Spinal cord (tissue), 10 donors: Measurements from ENCODE around the gene ATP5MC2. TPM values are rescaled to one million over a fixed set of nuclear protein-coding genes. Genes with fewer than 3 reads are reported as not detected.
A peak's percentile ranks its signal among the peaks of the same experiment; 100 is the strongest.
"Not testable (repeated sequence)": the region's sequence is repeated elsewhere in the genome, so short reads cannot be mapped to it uniquely, and the experiment has no call there.

Source experiments
- DNase-seq, 6 donors: peaks; one replicate each; pipeline versions ENCODE4 v3.0.0 to v3.0.0-alpha.2; 2013 to 2015; ENCODE audit warnings: low spot score in 6 of 6, low read depth in 4 of 6
- H3K27ac ChIP-seq: one replicate; pipeline ENCODE4 v1.5.1; 2013; ENCODE audit warnings: low read depth, low read length, control low read depth
- H3K27me3 ChIP-seq: one replicate; pipeline ENCODE4 v1.6.1; 2013; ENCODE audit warnings: low read length; ENCODE audit not compliant: control insufficient read depth, insufficient read depth
- H3K36me3 ChIP-seq: one replicate; pipeline ENCODE4 v1.6.1; 2013; ENCODE audit warnings: low read length; ENCODE audit not compliant: control insufficient read depth, insufficient read depth
- H3K4me1 ChIP-seq: one replicate; pipeline ENCODE4 v1.6.1; 2013; ENCODE audit warnings: low read length; ENCODE audit not compliant: control insufficient read depth, insufficient read depth
- H3K4me3 ChIP-seq: one replicate; pipeline ENCODE4 v1.5.1; 2013; ENCODE audit warnings: low read depth, low read length, control low read depth
- H3K9me3 ChIP-seq: one replicate; pipeline ENCODE4 v1.6.1; 2013; ENCODE audit warnings: low read length; ENCODE audit not compliant: control insufficient read depth, insufficient read depth
- WGBS: methylation state at CpG from one replicate; pipeline ENCODE4 v1.1.5; 2013; ENCODE audit warnings: missing lambda C conversion rate; ENCODE audit not compliant: insufficient coverage; 5-methylcytosine and 5-hydroxymethylcytosine counted together
- polyA plus RNA-seq, 2 donors: library from polyadenylated mRNA; unstranded; fragments of 120-200 nt; gene quantifications; one replicate each; pipeline ENCODE4 v1.2.1, GENCODE V29; 2013; ENCODE audit not compliant: insufficient read length in 2 of 2
- total RNA-seq, 2 donors: library from RNA; depleted of rRNA in 1 of 2; stranded (reverse); fragments of 120-200 nt in 1 of 2; fragments of >200 nt in 1 of 2; gene quantifications; one replicate each; pipeline versions ENCODE4 v1.2.3 to v1.2.4, GENCODE V29; 2013 to 2014
- donor health status: healthy.

ATP5MC2 gene
- total and polyA plus RNA-seq, 4 donors, result 65.8 to 387 (median 298) TPM

DNA sequence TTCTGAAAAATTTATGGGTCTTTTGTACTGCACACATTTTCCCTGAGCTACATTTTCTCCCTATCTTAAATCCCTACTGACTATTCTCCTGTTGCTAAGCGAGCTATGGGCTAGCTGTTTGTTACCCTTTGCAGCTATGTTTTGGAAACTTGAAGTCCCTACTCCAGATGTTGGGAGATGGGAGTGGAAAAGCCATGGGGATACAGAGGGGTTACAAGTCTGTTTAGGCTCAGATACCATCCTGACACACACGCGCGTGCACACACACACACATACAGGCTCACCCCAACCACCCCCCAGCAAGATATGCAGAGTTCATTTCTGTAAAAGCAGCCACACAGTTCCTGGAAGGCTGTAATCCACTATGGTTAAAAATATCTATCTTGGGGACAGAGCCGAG lies 15.8 kb downstream of the ATP5MC2 start:
- DNase-seq, result peak in 3 of 6 donors; percentile 3 to 50 (median 7)
- H3K27ac ChIP-seq, result peak overlapping the region; percentile 93
- H3K9me3 ChIP-seq, result no peaks in the 10 kb centered on the region
- no peaks in the 10 kb centered on the region for H3K27me3 ChIP-seq
- no peak overlapping the region for H3K4me3 ChIP-seq
- peaks cover 25% of the 10 kb centered on the region for H3K36me3 ChIP-seq
- no CpG with 5 or more reads among the region's 5 CpGs for WGBS
- peaks cover 11% of the 10 kb centered on the region for H3K4me1 ChIP-seq

DNA sequence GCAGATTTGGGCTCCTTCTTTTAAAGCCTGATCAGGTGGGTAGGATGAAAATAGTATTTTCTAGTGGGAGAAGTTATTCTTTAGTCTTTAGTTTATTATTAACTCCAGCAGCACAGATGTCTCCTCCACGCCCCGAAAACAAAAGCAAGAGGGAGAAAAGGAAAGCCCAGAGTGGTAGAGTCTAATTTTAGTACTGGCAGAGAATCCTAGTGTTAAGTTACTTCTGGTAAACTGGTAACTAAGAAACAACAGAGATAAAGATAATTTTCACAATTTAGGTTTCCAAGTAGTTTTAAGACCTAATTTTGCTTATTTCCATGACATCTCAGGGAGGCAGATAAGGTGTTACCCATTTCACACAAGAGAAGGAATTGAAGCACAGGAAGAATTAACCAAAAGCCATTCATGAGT lies 16.3 kb downstream of the ATP5MC2 start:
- no peaks in the 10 kb centered on the region for H3K27me3 ChIP-seq
- no CpG with 5 or more reads among the region's 2 CpGs for WGBS
- DNase-seq, result peak in 2 of 6 donors; percentile 3 to 4
- H3K4me1 ChIP-seq, result peaks cover 11% of the 10 kb centered on the region
- no peak overlapping the region for H3K4me3 ChIP-seq
- no peaks in the 10 kb centered on the region for H3K9me3 ChIP-seq
- peak overlapping the region; percentile 93 for H3K27ac ChIP-seq
- peaks cover 20% of the 10 kb centered on the region for H3K36me3 ChIP-seq

DNA sequence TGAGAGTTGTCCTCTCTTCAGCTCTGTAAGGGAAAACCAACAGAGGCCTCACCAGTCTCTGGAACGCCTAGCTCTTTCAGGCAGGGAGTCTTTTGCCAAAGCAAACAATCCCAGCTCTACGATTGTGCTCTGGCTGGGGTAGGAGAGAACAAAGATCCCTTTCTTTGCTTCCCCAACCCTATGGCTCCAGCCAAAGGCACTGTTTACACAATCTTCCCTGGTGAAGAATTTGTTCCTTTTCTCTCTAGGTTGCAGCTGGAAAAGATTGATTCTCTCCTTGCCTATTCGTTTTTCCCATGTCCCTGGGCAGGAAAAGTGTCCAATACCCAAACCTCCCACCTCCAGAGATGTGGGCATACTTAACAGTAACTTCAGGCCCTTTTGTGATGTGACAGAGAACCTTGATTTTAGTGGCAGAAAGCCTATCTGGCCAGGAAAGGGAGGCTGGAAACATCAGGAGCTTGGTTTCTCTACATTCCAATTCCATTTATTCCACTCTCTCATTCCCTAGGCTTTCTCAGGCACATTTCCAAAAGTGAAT lies 16.8 kb downstream of the ATP5MC2 start:
- Histone ChIP-seq H3K9me3 (no peaks in the 10 kb centered on the region), H3K27me3 (no peaks in the 10 kb centered on the region), H3K4me1 (peaks cover 11% of the 10 kb centered on the region), H3K27ac (peak overlapping the region; percentile 93), H3K4me3 (no peak overlapping the region), H3K36me3 (peaks cover 15% of the 10 kb centered on the region)
- WGBS, result 20% methylated on average over 1 of the region's 3 CpGs
- peak in 5 of 6 donors; percentile 55 to 92 (median 67) for DNase-seq

DNA sequence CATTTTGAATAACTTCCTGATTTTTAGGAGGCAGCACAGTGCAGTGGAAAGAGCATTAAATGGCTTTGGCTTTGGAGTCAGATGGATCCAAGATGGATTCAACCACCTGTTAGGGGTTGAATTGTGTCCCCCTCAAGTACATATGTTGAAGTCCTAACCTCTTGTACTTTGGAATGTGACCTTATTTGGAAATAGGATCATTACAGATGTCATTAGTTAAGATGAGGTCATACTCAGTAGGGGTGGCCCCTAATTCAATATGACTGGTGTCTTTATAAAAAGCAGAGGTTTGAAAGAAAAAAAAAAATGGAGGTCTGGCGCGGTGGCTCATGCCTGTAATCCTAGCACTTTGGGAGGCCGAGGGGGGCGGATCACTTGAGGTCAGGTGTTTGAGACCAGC lies 18.8 kb downstream of the ATP5MC2 start:
- peaks cover 11% of the 10 kb centered on the region for H3K4me1 ChIP-seq
- H3K36me3 ChIP-seq, result peaks cover 3% of the 10 kb centered on the region
- H3K27me3 ChIP-seq, result no peaks in the 10 kb centered on the region
- no peak overlapping the region for H3K4me3 ChIP-seq
- WGBS, result no CpG with 5 or more reads among the region's 4 CpGs
- no peaks in the 10 kb centered on the region for H3K9me3 ChIP-seq
- DNase-seq, result no peak
- H3K27ac ChIP-seq, result no peak overlapping the region

DNA sequence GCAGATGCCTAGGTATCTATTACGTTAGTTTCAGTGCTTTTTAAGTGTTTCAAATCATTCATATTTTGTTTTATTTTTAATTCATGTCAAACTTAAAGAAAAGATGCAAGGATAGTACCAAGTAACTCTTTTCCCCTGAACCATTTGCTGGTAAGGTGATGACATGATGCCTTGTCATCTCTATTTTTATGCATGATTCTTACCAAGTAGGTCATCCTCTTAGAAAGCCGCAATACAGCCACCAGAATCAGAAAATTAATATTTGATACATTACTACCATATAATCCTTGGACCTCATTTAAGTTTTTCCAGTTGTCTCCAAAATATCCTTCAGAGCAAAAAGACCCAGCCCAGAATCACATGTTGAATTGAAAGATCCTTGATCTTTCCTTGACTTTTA lies 22.3 kb downstream of the ATP5MC2 start:
- Histone ChIP-seq H3K9me3 (no peaks in the 10 kb centered on the region), H3K27ac (no peak overlapping the region), H3K4me1 (peaks cover 3% of the 10 kb centered on the region), H3K36me3 (no peaks in the 10 kb centered on the region), H3K27me3 (no peaks in the 10 kb centered on the region), H3K4me3 (no peak overlapping the region)
- DNase-seq, result no peak
- no CpG with 5 or more reads among the region's 2 CpGs for WGBS

DNA sequence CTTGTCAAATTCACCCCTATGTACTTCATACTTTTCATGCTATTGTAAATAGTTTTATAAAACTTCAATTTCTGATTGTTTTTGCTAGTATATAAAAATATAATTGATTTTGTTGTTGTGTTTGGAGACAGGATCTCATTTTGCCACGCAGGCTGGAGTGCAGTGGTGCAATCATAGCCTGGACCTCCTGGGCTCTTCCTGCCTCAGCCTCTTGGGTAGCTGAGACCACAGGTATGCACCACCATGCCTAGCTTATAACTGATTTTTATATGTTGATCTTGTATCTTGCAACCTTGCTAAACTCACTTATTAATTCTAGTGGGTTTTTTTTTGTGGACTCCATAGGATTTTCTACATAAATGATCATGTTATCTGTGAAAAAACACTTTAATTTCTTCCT lies 23.5 kb downstream of the ATP5MC2 start:
- no peaks in the 10 kb centered on the region for H3K36me3 ChIP-seq
- no CpG with 5 or more reads among the region's 1 CpG for WGBS
- no peaks in the 10 kb centered on the region for H3K27me3 ChIP-seq
- no peak for DNase-seq
- no peak overlapping the region for H3K27ac ChIP-seq
- peaks cover 3% of the 10 kb centered on the region for H3K4me1 ChIP-seq
- H3K9me3 ChIP-seq, result no peaks in the 10 kb centered on the region
- no peak overlapping the region for H3K4me3 ChIP-seq

DNA sequence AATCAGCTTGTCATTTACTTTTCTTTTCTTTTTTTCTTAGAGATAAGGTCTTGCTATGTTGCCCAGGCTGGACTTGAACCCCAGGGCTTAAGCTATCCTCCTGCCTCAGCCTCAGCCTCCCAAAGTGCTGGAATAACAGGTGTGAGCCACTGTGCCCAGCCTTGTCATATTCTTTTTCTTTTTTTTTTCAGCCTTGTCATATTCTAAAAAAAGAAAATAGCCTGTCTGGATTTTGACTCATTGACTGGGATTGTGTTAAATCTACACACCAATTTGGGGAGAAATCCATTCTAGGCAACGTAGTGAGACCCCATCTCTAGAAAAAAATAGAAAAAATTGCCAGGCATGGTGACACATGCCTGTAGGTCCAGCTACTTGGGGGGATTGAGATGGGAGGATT lies 24.1 kb downstream of the ATP5MC2 start:
- Histone ChIP-seq H3K9me3 (no peaks in the 10 kb centered on the region), H3K27ac (no peak overlapping the region), H3K4me3 (no peak overlapping the region), H3K27me3 (no peaks in the 10 kb centered on the region), H3K4me1 (peaks cover 3% of the 10 kb centered on the region), H3K36me3 (no peaks in the 10 kb centered on the region)
- no CpG with 5 or more reads among the region's 1 CpG for WGBS
- no peak for DNase-seq

DNA sequence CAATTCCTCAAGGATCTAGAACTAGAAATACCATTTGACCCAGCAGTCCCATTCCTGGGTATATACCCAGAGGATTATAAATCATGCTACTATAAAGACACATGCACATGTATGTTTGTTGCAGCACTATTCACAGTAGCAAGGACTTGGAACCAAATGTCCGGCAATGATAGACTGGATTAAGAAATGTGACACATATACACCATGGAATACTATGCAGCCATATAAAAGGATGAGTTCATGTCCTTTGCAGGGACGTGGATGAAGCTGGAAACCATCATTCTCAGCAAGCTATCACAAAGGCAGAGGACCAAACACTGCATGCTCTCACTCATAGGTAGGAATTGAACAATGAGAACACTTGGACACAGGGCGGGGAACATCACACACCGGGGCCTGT lies 29.6 kb downstream of the ATP5MC2 start:
- not testable (repeated sequence) for H3K27me3 ChIP-seq, H3K27ac ChIP-seq, H3K36me3 ChIP-seq, DNase-seq, H3K4me3 ChIP-seq, H3K4me1 ChIP-seq, H3K9me3 ChIP-seq
- WGBS, result no CpG with 5 or more reads among the region's 4 CpGs

DNA sequence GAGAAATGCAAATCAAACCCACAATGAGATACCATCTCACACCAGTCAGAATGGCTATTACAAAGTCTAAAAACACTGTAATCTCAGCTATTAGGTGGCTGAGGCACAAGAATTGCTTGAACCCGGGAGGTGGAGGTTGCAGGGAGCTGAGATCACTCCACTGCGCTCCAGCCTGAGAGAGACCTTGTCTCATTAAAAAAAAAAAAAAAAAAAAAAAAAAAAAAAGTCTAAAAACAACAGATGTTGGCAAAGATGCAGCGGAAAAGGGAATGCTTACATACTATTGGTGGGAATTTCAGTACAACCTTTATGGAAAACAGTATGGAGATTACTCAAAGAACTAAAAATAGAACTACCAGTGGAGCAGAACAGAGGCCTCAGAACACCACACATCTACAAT lies 30.7 kb downstream of the ATP5MC2 start:
- no peak overlapping the region for H3K4me3 ChIP-seq
- H3K27ac ChIP-seq, result no peak overlapping the region
- peaks cover 3% of the 10 kb centered on the region for H3K4me1 ChIP-seq
- no CpG with 5 or more reads among the region's 3 CpGs for WGBS
- DNase-seq, result no peak
- H3K9me3 ChIP-seq, result no peaks in the 10 kb centered on the region
- H3K27me3 ChIP-seq, result no peaks in the 10 kb centered on the region
- H3K36me3 ChIP-seq, result no peaks in the 10 kb centered on the region

DNA sequence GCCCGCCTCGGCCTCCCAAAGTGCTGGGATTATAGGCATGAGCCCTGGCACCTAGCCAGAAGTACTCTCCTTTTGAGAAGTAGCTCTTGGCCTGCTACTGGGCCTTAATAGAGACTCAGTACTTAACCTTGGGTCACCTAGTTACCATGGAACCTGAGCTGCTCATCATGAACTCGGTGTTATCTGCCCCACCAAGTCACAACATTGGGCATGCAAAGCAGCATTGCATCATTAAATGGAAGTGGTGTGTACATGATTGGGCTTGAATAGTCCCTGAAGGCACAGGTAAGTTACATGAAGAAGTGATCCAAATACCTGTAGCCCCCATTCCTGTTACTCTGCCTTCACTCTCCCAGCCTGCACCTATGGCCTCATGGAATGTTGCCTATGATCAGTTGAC lies 31.8 kb downstream of the ATP5MC2 start:
- Histone ChIP-seq H3K9me3 (no peaks in the 10 kb centered on the region), H3K27ac (no peak overlapping the region), H3K27me3 (no peaks in the 10 kb centered on the region), H3K36me3 (no peaks in the 10 kb centered on the region), H3K4me3 (no peak overlapping the region), H3K4me1 (peaks cover 3% of the 10 kb centered on the region)
- no peak for DNase-seq
- WGBS, result 93% methylated on average over 2 of the region's 3 CpGs
